LNCAP (cell line): ENCODE measurements around the gene OCRL.

ENCODE experiments used
- CTCF ChIP-seq: fragments of 450-650 bp; IDR thresholded peaks from 2 replicates; pipeline ENCODE4 v1.5.1; 2017; ENCODE audit warnings: mild to moderate bottlenecking

The OCRL gene

GRCh38 chrX:129540722-129541184 is 694 bp downstream of the OCRL start:
- TF ChIP-seq CTCF: no peak

- no peak for TF ChIP-seq CTCF
Observed at GRCh38 chrX:129544780-129545179, 4.7 kb downstream of the OCRL start.

GRCh38 chrX:129545408-129545807 is 5.3 kb downstream of the OCRL start:
- no peak for TF ChIP-seq CTCF

GRCh38 chrX:129549124-129549523 is 9.1 kb downstream of the OCRL start:
- no peak for TF ChIP-seq CTCF

GRCh38 chrX:129553619-129554288 is 13.7 kb downstream of the OCRL start:
- no peak for TF ChIP-seq CTCF

GRCh38 chrX:129556806-129557315 is 16.8 kb downstream of the OCRL start:
- TF ChIP-seq CTCF: no peak

GRCh38 chrX:129557844-129558480 is 17.9 kb downstream of the OCRL start:
- TF ChIP-seq CTCF: no peak
